GM13977 (cell line): ENCODE measurements around the gene LRRC28.

Experiments used
- DNase-seq: peaks from one replicate; pipeline ENCODE4 v3.0.0; 2012; ENCODE audit warnings: low spot score
- CTCF ChIP-seq: IDR thresholded peaks from 2 replicates; pipeline ENCODE4 v1.5.1; 2012; ENCODE audit warnings: mild to moderate bottlenecking, control low read depth; ENCODE audit not compliant: insufficient read depth; ENCODE audit errors: extremely low read depth, missing control alignments
- in situ Hi-C: fragments of 300-500 bp; cut with MboI; formaldehyde crosslinking; loops from one replicate; pipeline ENCODE4 v1.12.0; 2022; ENCODE audit warnings: low sequenced_read_pairs, low pct_unique_long_range_greater_than_20kb, mixed read lengths, inconsistent platforms; ENCODE audit not compliant: unreplicated experiment

LRRC28 gene

GRCh38 chr15:99257107-99257750 is 5.9 kb downstream of the LRRC28 start:
- in situ Hi-C loops: loop anchor here (25.0 kb wide), 1 partner anchor 1355 kb away; the partner anchor contains the start of genes ASB7 and LINS1
- DNase-seq: no peak
- TF ChIP-seq CTCF: no peak

- in situ Hi-C loops: loop anchor here (25.0 kb wide), 1 partner anchor 1348 kb away; the partner anchor contains the start of genes ASB7 and LINS1
- TF ChIP-seq CTCF: no peak
- no peak for DNase-seq
Observed at GRCh38 chr15:99264125-99264524, 12.8 kb downstream of the LRRC28 start.

- in situ Hi-C loops: loop anchor here (25.0 kb wide), 1 partner anchor 1347 kb away; the partner anchor contains the start of genes ASB7 and LINS1
- DNase-seq: no peak
- no peak for TF ChIP-seq CTCF
Observed at GRCh38 chr15:99265541-99266070, 14.3 kb downstream of the LRRC28 start.

GRCh38 chr15:99267957-99268356 is 16.7 kb downstream of the LRRC28 start:
- in situ Hi-C loops: loop anchor here (25.0 kb wide), 1 partner anchor 1344 kb away; the partner anchor contains the start of genes ASB7 and LINS1
- TF ChIP-seq CTCF: no peak
- no peak for DNase-seq

- no peak for TF ChIP-seq CTCF
- in situ Hi-C loops: loop anchor here (25.0 kb wide), 1 partner anchor 1344 kb away; the partner anchor contains the start of genes ASB7 and LINS1
- DNase-seq: no peak
Observed at GRCh38 chr15:99268431-99268830, 17.1 kb downstream of the LRRC28 start.

GRCh38 chr15:99273801-99274200 is 22.5 kb downstream of the LRRC28 start:
- no peak for TF ChIP-seq CTCF
- in situ Hi-C loops: loop anchor here (25.0 kb wide), 1 partner anchor 1338 kb away; the partner anchor contains the start of genes ASB7 and LINS1
- no peak for DNase-seq
